GM21528 (cell line): ENCODE measurements around the gene TCF4.

Experiments
- ATAC-seq: cut with Tn5 transposase; IDR thresholded peaks from one replicate; pipeline ENCODE4 v1.9.1; 2021; ENCODE audit warnings: mild to moderate bottlenecking, moderate library complexity; ENCODE audit not compliant: unreplicated experiment, low FRiP score

Gene TCF4

GRCh38 chr18:55369346-55369745 is 218.6 kb downstream of the TCF4 start:
- ATAC-seq = no peak

DNA sequence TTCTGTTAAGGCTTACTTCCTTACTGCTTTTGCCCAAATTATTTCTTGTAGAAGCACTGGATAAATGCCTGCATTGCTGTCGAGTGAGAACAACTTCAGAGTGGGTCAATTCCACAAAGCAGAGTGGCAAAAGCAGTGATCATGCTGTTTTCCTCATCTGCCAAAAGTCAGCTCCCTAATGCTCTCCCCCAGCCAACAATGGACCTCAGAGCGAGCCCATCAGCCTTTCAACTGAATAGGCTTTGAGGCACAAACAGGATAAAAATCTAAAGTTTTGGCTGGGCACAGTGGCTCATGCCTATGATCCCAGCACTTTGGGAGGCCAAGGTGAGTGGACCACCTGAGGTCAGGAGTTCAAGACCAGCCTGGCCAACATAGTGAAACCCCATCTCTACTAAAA is 222.7 kb downstream of the TCF4 start:
- no peak for ATAC-seq

- ATAC-seq = no peak
Measured at GRCh38 chr18:55362303-55362702, 225.7 kb downstream of the TCF4 start.

DNA sequence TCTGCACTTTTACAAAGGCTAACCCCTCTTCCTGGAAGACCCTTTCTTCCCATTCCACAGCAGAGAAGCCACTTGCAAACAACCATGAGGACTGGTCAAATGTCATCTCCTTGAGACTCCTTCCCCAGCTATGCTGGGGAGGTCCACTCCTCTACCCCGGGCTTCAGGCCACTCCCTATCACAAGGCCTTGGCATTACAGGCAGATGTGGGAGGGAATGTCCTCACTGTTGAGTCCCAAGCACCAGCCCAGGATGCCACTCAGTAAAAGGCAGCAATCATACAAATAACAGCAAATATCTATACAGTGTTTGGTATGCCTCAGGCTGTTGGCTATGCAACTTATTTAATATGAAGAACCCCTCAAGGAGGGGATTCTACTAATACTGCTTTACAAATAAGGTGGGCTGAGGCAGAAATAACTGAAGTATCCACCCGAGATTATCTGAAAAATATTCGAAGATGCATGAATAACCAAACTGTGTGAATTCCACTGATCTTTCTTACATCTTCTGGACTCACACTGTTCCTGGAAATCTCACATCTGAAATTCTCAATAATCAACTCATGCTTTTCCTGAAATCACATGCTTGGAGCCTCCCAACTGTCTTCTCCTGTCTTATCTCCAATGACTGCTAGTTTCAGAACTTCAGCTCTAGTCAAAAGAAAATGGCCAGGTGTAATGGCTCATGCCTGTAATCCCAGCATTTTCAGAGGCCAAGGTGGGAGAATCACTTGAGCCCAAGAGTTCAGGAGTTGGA is 226.3 kb downstream of the TCF4 start:
- ATAC-seq = no peak

DNA sequence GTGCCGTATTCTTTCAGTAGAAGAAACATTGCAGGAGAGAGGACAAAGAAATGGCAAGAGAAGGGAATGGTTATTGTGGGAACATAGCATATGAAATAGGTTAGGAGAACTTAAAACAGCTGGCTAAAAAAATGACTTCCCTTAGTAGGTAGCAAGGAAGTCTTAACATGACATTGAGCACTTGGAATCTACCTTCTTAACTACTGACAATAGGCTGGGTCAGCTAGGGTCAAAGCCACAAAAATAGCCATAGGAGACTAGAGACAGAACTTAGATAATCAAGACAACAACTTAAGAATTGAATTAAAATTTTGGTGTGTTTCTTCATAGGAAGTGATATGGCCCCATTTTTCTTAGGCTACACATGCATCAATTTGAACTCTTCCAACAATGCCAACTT is 227.9 kb downstream of the TCF4 start:
- no peak for ATAC-seq

DNA sequence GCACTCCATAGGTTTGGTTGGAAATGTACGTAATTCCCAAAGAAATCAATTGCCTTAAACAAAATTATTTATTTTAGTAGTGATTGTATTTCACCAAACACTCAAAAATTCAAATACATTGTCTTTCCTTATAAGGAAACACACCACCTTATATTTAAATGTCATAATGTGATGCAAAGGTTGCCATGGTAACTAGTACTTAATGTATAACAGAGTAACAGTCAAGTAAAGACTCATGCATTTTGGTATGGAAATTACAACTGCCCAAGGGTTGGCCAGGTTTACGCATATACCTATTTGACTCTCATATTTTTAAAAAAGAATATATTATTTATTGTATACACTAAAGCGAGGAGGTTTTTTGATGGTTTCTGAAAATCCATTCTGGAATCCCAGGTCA is 231.2 kb downstream of the TCF4 start:
- no peak for ATAC-seq

GRCh38 chr18:55355223-55355622 is 232.8 kb downstream of the TCF4 start:
- no peak for ATAC-seq

GRCh38 chr18:55354795-55355194 is 233.2 kb downstream of the TCF4 start:
- ATAC-seq = no peak

- ATAC-seq = no peak
Measured at GRCh38 chr18:55353806-55354205, 234.2 kb downstream of the TCF4 start.

- no peak for ATAC-seq
Measured at GRCh38 chr18:55353391-55353790, 234.6 kb downstream of the TCF4 start.

- ATAC-seq = no peak
Measured at GRCh38 chr18:55351980-55352714, 235.8 kb downstream of the TCF4 start.

GRCh38 chr18:55351241-55351691 is 236.7 kb downstream of the TCF4 start:
- ATAC-seq = no peak

DNA sequence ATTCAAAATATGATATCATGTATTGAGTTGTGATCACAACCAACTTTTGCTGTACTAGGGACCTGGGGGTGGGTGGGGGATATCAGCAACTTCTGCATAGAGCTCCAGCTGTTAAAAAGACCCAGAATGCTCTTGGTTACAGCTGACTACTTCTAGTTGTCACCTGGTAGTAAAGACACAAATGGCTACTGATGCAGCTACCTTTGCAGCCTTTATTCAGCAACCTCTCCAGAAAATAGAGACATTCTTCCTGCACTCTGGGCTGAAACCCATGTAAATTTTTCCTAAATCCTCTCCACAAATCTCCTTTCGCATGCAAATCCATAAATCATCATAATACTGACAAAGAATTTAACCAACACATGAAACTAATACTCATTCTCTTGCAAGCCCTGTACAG is 238.3 kb downstream of the TCF4 start:
- ATAC-seq = no peak

GRCh38 chr18:55346961-55347740 is 240.8 kb downstream of the TCF4 start:
- ATAC-seq = no peak

DNA sequence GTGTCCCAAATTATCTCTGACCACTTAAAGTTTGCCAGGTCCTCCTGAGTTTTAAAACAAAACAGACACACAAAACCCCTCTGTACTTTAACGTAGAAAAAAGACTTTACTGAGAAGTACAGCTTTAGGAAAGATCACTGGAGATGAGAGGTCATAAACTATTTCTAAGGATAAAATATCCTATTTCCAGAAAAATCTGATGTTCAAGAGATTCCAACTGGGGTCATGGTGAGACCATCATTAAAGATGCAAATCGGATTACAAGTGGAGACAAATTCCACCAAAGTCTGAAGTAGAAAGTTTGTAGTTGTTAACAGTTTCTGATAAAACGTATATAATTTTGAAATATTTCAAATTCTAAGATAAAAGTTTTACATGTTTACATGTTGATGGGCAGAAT is 241.6 kb downstream of the TCF4 start:
- ATAC-seq = no peak

- ATAC-seq = no peak
Measured at GRCh38 chr18:55345103-55345950, 242.7 kb downstream of the TCF4 start.

- peak; percentile 55 for ATAC-seq
Measured at GRCh38 chr18:55343396-55344073, 244.5 kb downstream of the TCF4 start.

DNA sequence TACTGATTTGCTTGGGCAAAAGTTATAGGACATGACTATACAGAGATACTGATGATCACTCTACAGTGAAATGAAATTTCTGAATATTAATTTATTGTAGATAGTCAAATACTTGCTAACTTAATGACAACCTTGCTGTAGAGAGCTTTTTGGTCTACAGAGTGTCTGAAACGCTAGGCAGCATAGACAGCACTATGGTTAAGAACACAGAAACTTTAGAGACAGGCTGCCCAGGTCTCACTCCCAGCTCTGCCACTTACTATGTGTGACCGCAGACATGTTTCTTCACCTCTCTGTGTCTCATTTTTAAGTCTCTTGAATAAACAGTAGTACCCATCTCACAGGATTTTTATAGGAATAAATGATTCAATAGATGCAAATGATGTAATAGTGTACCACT is 247.0 kb downstream of the TCF4 start:
- ATAC-seq = no peak

- no peak for ATAC-seq
Measured at GRCh38 chr18:55339990-55340389, 248.0 kb downstream of the TCF4 start.
